ENCODE data around the gene JUND. TPM values are rescaled to one million over a fixed set of nuclear protein-coding genes. Genes with fewer than 3 reads are reported as not detected.

The JUND gene
- total RNA-seq, 2 experiments from 2014 or later, result 527 to 530 TPM

- ATAC-seq, result no peak
- no peaks in the 10 kb centered on the region for H3K9me3 Mint-ChIP-seq
- H3K27ac Mint-ChIP-seq, result no peak overlapping the region
- intact Hi-C loops (cut with micrococcal nuclease), result loop anchor here (5.0 kb wide), 1 partner anchor 43 kb away; no protein-coding TSS in a partner anchor
- peaks cover 19% of the 10 kb centered on the region for H3K27me3 Mint-ChIP-seq
- TF ChIP-seq CTCF (IDR thresholded peaks at IDR 0.05), result no peak
- peaks cover 2% of the 10 kb centered on the region for H3K4me1 Mint-ChIP-seq (ENCODE audit: low read depth)
- H3K36me3 Mint-ChIP-seq (ENCODE audit: low read depth), result no peaks in the 10 kb centered on the region
- H3K4me3 Mint-ChIP-seq, result no peak overlapping the region
- CTCF ChIA-PET, result interaction anchor here (0.6 to 9.5 kb wide), 11 partner anchors 10 to 158 kb away, joined by 3 to 185 read pairs (median 3); partner anchors contain the start of genes LSM4, MPV17L2 and RAB3A
- POLR2A ChIA-PET, result interaction anchor here (0.6 kb wide), 1 partner anchor 106 kb away, joined by 3 read pairs; no protein-coding TSS in a partner anchor
- no peak for DNase-seq
Observed at GRCh38 chr19:18254546-18255503, 26.6 kb downstream of the JUND start.

- ChIA-PET POLR2A (interaction anchor here (0.6 kb wide), 1 partner anchor 107 kb away, joined by 3 read pairs; no protein-coding TSS in a partner anchor), CTCF (interaction anchor here (0.7 to 9.5 kb wide), 15 partner anchors 9 to 157 kb away, joined by 3 to 185 read pairs (median 7); partner anchors contain the start of genes LSM4, MPV17L2 and RAB3A)
- Mint-ChIP-seq H3K27ac (no peak overlapping the region), H3K36me3 (ENCODE audit: low read depth) (no peaks in the 10 kb centered on the region), H3K4me3 (no peak overlapping the region), H3K27me3 (peaks cover 19% of the 10 kb centered on the region), H3K4me1 (ENCODE audit: low read depth) (peaks cover 2% of the 10 kb centered on the region), H3K9me3 (no peaks in the 10 kb centered on the region)
- no peak for TF ChIP-seq CTCF (IDR thresholded peaks at IDR 0.05)
- ATAC-seq, result no peak
- intact Hi-C loops (cut with micrococcal nuclease), result loop anchor here (5.0 kb wide), 1 partner anchor 41 kb away; no protein-coding TSS in a partner anchor
- DNase-seq, result no peak
Observed at GRCh38 chr19:18253716-18254115, 27.7 kb downstream of the JUND start.

- Mint-ChIP-seq H3K4me3 (no peak overlapping the region), H3K4me1 (ENCODE audit: low read depth) (peaks cover 2% of the 10 kb centered on the region), H3K36me3 (ENCODE audit: low read depth) (no peaks in the 10 kb centered on the region), H3K9me3 (no peaks in the 10 kb centered on the region), H3K27ac (no peak overlapping the region), H3K27me3 (peaks cover 21% of the 10 kb centered on the region)
- ChIA-PET CTCF (interaction anchor here (1.1 to 9.5 kb wide), 19 partner anchors 9 to 158 kb away, joined by 3 to 185 read pairs (median 7); partner anchors contain the start of genes IQCN, MPV17L2 and RAB3A), POLR2A (interaction anchor here (1.1 kb wide), 1 partner anchor 61 kb away, joined by 4 read pairs; no protein-coding TSS in a partner anchor)
- ATAC-seq, result no peak
- DNase-seq, result no peak
- intact Hi-C loops (cut with micrococcal nuclease), result loop anchor here (5.0 kb wide), 1 partner anchor 41 kb away; no protein-coding TSS in a partner anchor
- no peak for TF ChIP-seq CTCF (IDR thresholded peaks at IDR 0.05)
Observed at GRCh38 chr19:18253130-18253529, 28.3 kb downstream of the JUND start.

GRCh38 chr19:18252370-18252717 lies 29.1 kb downstream of the JUND start:
- ChIA-PET CTCF (interaction anchor here (0.7 to 9.5 kb wide), 31 partner anchors 8 to 167 kb away, joined by 3 to 185 read pairs (median 5); partner anchors contain the start of genes IQCN, MPV17L2, PDE4C and RAB3A), POLR2A (interaction anchor here (1.0 to 1.1 kb wide), 3 partner anchors 60 to 148 kb away, joined by 3 to 4 read pairs (median 3); no protein-coding TSS in a partner anchor)
- Mint-ChIP-seq H3K36me3 (ENCODE audit: low read depth) (no peaks in the 10 kb centered on the region), H3K9me3 (no peaks in the 10 kb centered on the region), H3K27me3 (peaks cover 21% of the 10 kb centered on the region), H3K27ac (no peak overlapping the region), H3K4me1 (ENCODE audit: low read depth) (peaks cover 2% of the 10 kb centered on the region), H3K4me3 (no peak overlapping the region)
- intact Hi-C loops (cut with micrococcal nuclease), result loop anchor here (5.0 kb wide), 1 partner anchor 40 kb away; no protein-coding TSS in a partner anchor
- DNase-seq (no peak), ATAC-seq (no peak)
- no peak for TF ChIP-seq CTCF (IDR thresholded peaks at IDR 0.05)
